Measurements from ENCODE around the gene NFATC2IP. TPM values are rescaled to one million over a fixed set of nuclear protein-coding genes. Genes with fewer than 3 reads are reported as not detected.

NFATC2IP gene
- total RNA-seq, 1 donor from 2014 or later = 38.4 TPM

DNA sequence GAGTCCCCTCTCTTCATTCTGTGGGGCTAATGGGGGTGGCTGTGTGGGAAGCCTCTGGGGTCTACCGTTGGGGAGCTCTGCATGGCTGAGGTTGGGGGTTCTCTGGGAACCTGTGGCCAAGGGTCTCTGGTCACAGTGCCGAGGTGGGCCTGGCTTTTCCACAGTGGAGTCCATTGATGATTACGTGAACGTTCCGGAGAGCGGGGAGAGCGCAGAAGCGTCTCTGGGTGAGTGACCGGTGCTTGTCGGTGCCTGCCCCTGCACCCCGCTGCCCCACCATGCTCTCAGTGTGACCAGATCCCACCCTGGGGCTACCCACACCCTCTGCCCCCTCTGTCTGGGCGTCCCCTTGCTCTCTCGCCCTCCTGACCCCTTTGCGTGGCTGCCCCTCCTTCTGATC, 38.6 kb downstream of the NFATC2IP start:
- Histone ChIP-seq H3K4me3 (no peak overlapping the region), H3K4me1 (no peaks in the 10 kb centered on the region), H3K9me3 (no peaks in the 10 kb centered on the region), H3K36me3 (peaks cover 46% of the 10 kb centered on the region), H3K27ac (no peak overlapping the region), H3K27me3 (ENCODE audit: low read depth) (no peaks in the 10 kb centered on the region)
- ATAC-seq (no peak), DNase-seq (no peak)
- intact Hi-C loops (cut with DNase I) = no loop called here
- TF ChIP-seq, protein P1, sequence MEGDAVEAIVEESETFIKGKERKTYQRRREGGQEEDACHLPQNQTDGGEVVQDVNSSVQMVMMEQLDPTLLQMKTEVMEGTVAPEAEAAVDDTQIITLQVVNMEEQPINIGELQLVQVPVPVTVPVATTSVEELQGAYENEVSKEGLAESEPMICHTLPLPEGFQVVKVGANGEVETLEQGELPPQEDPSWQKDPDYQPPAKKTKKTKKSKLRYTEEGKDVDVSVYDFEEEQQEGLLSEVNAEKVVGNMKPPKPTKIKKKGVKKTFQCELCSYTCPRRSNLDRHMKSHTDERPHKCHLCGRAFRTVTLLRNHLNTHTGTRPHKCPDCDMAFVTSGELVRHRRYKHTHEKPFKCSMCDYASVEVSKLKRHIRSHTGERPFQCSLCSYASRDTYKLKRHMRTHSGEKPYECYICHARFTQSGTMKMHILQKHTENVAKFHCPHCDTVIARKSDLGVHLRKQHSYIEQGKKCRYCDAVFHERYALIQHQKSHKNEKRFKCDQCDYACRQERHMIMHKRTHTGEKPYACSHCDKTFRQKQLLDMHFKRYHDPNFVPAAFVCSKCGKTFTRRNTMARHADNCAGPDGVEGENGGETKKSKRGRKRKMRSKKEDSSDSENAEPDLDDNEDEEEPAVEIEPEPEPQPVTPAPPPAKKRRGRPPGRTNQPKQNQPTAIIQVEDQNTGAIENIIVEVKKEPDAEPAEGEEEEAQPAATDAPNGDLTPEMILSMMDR (IDR thresholded peaks at IDR 0.05) = no peak

DNA sequence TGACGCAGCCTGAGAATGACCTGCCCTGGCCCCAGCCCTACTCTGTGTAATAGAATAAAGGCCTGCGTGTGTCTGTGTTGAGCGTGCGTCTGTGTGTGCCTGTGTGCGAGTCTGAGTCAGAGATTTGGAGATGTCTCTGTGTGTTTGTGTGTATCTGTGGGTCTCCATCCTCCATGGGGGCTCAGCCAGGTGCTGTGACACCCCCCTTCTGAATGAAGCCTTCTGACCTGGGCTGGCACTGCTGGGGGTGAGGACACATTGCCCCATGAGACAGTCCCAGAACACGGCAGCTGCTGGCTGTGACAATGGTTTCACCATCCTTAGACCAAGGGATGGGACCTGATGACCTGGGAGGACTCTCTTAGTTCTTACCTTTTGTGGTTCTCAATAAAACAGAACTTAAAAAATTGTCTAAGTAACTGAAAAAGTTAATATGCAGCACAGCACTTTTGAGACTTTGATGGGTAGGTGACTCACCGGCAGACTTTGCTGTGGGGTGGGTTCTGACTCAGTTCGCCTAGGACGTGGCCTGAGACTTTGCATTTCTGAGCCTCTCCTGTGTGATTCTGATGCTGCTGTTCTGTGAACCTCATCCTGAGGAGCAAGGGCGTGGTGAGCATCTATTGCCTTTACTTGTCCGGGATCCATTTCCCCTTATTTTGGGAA, 39.8 kb downstream of the NFATC2IP start:
- no peak for DNase-seq
- TF ChIP-seq, protein P1 (IDR thresholded peaks at IDR 0.05) = no peak
- H3K27me3 ChIP-seq (ENCODE audit: low read depth) = no peaks in the 10 kb centered on the region
- H3K36me3 ChIP-seq = peaks cover 41% of the 10 kb centered on the region
- ATAC-seq = no peak
- no peak overlapping the region for H3K4me3 ChIP-seq
- H3K9me3 ChIP-seq = no peaks in the 10 kb centered on the region
- H3K4me1 ChIP-seq = no peaks in the 10 kb centered on the region
- no peak overlapping the region for H3K27ac ChIP-seq
- intact Hi-C loops (cut with DNase I) = no loop called here

DNA sequence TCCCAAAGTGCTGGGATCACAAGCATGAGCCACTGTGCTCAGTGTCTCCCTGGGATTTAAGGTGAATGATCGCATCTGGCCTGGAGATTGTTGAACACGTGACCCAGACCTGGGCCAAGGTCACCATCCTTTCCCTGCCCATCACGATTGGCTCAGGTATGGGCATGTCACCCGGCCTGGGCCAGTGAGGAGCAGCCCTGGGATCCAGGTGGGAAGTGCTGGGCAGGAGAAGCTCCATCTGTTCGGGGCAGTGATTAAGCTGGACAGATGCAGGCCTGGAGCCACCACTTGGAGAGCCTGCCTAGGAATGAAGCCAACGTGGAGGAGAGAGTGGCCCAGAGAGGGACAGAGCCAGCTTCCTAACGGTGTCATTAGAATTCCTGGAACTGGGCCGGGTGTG, 41.0 kb downstream of the NFATC2IP start:
- DNase-seq (no peak), ATAC-seq (no peak)
- Histone ChIP-seq H3K9me3 (no peaks in the 10 kb centered on the region), H3K27ac (no peak overlapping the region), H3K27me3 (ENCODE audit: low read depth) (no peaks in the 10 kb centered on the region), H3K36me3 (peaks cover 34% of the 10 kb centered on the region), H3K4me3 (no peak overlapping the region), H3K4me1 (no peaks in the 10 kb centered on the region)
- intact Hi-C loops (cut with DNase I) = no loop called here
- TF ChIP-seq, protein P1 (IDR thresholded peaks at IDR 0.05) = no peak

DNA sequence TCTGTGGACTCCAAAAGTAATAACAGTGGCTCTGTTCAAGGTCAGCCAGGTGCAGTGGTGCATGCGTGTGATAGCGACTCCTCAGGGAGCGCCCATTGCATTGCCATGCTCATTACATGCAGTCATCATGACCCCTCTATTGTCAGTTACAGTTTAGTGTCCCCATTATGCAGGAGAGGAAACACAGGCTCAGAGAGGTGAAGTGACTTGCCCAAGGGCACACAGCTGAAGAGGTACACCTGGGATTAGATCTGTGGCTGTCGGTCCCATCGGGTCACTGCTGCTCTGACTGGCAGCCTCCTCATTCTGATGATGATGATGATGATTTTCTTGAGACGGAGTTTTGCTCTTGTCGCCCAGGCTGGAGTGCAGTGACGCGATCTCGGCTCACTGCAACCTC, 41.8 kb downstream of the NFATC2IP start:
- Histone ChIP-seq H3K4me3 (no peak overlapping the region), H3K9me3 (no peaks in the 10 kb centered on the region), H3K36me3 (peaks cover 26% of the 10 kb centered on the region), H3K27me3 (ENCODE audit: low read depth) (no peaks in the 10 kb centered on the region), H3K27ac (no peak overlapping the region), H3K4me1 (no peaks in the 10 kb centered on the region)
- DNase-seq (no peak), ATAC-seq (no peak)
- TF ChIP-seq, protein P1 (IDR thresholded peaks at IDR 0.05) = no peak
- intact Hi-C loops (cut with DNase I) = no loop called here

DNA sequence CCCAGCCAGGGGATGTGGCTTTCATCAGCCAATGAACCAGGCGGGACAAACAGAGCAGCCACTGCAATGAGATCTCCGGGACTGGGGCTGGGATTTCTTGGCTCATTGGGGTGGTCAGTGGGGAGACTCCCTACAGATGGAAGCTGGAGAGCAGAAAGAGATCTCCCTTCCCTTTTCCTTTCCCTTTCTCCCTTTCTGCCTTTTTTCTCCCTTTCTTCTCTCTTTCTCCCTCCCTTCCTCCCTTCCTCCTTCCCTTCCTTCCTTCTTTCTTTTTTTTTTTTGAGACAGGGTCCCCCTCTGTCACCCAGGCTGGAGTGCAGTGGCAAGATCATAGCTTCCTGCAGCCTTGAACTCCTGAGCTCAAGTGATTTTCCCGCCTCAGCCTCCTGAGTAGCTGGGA, 48.1 kb downstream of the NFATC2IP start:
- ATAC-seq = no peak
- Histone ChIP-seq H3K36me3 (no peaks in the 10 kb centered on the region), H3K4me1 (no peaks in the 10 kb centered on the region), H3K9me3 (no peaks in the 10 kb centered on the region), H3K27ac (no peak overlapping the region), H3K27me3 (ENCODE audit: low read depth) (no peaks in the 10 kb centered on the region), H3K4me3 (no peak overlapping the region)
- no peak for DNase-seq
- intact Hi-C loops (cut with DNase I) = no loop called here
- TF ChIP-seq, protein P1 (IDR thresholded peaks at IDR 0.05) = no peak

All from lower lobe of right lung (tissue), 2 donors.